ENCODE measurements around the gene JARID2. TPM values are rescaled to one million over a fixed set of nuclear protein-coding genes. Genes with fewer than 3 reads are reported as not detected.

Gene JARID2
- total RNA-seq, 1 experiment from 2014 or later: 23.6 TPM

DNA sequence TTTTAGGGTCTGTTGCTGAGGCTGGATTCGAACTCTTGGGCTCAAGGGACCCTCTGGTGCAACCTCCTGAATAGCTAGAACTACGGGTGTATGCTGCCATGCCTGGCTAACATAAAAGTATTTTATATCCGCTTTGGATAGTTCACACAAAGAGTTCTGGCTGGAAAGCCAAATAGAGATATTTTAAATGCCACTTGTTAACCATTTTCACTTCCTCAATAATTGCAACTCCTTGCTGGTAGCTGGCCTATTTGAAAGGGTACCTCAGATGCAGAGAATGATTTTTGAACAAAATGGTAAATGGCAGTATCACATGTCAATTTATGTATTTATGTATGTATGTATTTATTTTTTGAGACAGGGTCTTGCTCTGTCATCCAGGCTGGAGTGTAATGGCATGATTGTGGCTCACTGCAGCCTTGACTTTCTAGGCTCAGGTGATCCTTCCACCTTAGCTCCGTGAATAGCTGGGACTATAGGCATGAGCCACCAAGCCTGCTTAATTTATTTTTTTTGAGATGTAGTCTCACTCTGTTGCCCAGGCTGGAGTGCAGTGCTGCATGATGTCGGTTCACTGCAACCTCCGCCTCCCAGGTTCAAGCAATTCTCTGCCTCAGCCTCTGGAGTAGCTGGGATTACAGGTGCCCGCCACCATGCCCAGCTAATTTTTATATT, 12.9 kb upstream of the JARID2 start:
- no peaks in the 10 kb centered on the region for H3K9me3 ChIP-seq (ENCODE audit: control insufficient read depth in 1 of 2, insufficient read depth in 1 of 2, low read depth in 1 of 2, low read length in 2 of 2)
- H3K27ac ChIP-seq (ENCODE audit: low read depth, low read length): no peak overlapping the region
- no peak overlapping the region for H3K4me2 ChIP-seq (ENCODE audit: low read length)
- ChIA-PET RAD21 (ENCODE audit: low non-redundant PET in 1 of 2, low total read pairs in 2 of 2, uncharacterized antibody in 2 of 2, unreplicated experiment in 2 of 2) (no interaction called here), CTCF (no interaction called here), POLR2A (interaction anchor here (0.7 kb wide), 1 partner anchor 72 kb away, joined by 3 read pairs; no protein-coding TSS in a partner anchor)
- no peaks in the 10 kb centered on the region for H3K36me3 ChIP-seq (ENCODE audit: control insufficient read depth in 1 of 2, insufficient read depth in 2 of 2, low read length in 2 of 2)
- H3K79me2 ChIP-seq (ENCODE audit: insufficient read depth, low read length): no peaks in the 10 kb centered on the region
- H4K20me1 ChIP-seq (ENCODE audit: insufficient read depth): no peaks in the 10 kb centered on the region
- TF ChIP-seq, protein P1, sequence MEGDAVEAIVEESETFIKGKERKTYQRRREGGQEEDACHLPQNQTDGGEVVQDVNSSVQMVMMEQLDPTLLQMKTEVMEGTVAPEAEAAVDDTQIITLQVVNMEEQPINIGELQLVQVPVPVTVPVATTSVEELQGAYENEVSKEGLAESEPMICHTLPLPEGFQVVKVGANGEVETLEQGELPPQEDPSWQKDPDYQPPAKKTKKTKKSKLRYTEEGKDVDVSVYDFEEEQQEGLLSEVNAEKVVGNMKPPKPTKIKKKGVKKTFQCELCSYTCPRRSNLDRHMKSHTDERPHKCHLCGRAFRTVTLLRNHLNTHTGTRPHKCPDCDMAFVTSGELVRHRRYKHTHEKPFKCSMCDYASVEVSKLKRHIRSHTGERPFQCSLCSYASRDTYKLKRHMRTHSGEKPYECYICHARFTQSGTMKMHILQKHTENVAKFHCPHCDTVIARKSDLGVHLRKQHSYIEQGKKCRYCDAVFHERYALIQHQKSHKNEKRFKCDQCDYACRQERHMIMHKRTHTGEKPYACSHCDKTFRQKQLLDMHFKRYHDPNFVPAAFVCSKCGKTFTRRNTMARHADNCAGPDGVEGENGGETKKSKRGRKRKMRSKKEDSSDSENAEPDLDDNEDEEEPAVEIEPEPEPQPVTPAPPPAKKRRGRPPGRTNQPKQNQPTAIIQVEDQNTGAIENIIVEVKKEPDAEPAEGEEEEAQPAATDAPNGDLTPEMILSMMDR (IDR thresholded peaks at IDR 0.05 in 2 of 3, conservative IDR thresholded peaks at IDR 0.05 in 1 of 3; ENCODE audit: borderline replicate concordance in 1 of 3, insufficient read depth in 1 of 3, low read depth in 2 of 3, low read length in 2 of 3): no peak
- TF ChIP-seq SP1 (IDR thresholded peaks at IDR 0.05; ENCODE audit: low read depth) (no peak), EZH2 (IDR thresholded peaks at IDR 0.05) (no peak), ELF1 (IDR thresholded peaks at IDR 0.05; ENCODE audit: borderline replicate concordance, low read depth) (no peak)
- DNase-seq (ENCODE audit: low read depth, low spot score): no peak
- no peak for ATAC-seq
- intact Hi-C loops (cut with micrococcal nuclease): no loop called here
- H3K4me1 ChIP-seq (ENCODE audit: control insufficient read depth in 1 of 2, insufficient read depth in 2 of 2, low read length in 2 of 2): peaks cover 3 to 12% of the 10 kb centered on the region in 2 experiments; a peak in 3 of 4 replicates
- H3K9me2 ChIP-seq (ENCODE audit: insufficient read depth): no peaks in the 10 kb centered on the region
- no peaks in the 10 kb centered on the region for H3K27me3 ChIP-seq (ENCODE audit: insufficient read depth, low read length)
- no TSS peak for BruUV-seq (replicated peaks)
- no peak overlapping the region for H3K9ac ChIP-seq (ENCODE audit: low read length)
- H3K4me3 ChIP-seq (replicated peaks in 1 of 2; ENCODE audit: low read depth in 1 of 2, low read length in 2 of 2): no peak overlapping the region
- H2AFZ ChIP-seq (ENCODE audit: low read depth, low read length, poor library complexity, severe bottlenecking): no peak overlapping the region

DNA sequence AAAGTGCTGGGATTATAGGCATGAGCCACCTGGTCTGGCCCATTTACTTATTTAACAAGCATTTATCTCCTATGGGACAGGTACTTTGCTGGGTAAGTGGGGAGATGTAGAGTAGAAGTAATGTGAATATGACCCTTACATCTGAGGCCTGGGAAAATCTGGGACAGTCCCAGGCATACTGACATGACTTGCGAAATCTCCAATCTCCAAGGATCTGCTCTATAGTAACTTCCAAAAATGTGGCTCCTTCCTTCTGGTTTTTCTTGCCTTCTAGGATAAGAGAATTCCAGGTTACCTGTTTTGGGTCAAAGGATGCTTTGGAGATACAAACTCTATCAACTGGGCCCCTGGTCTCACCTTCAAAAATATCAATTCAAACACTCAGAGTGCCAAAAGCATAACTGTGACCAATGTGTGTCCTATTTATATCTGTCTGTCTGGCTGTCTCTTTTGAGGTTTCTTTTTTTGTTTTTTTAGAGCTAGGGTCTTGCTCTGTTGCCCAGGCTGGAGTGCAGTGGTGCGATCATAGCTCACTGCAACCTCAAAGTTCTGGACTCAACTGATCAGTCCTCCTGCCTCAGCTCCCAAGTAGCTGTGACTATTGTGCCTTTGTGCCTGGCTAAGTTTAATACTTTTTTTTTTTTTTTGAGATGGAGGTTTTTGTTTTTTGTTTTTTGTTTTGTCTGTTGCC, 11.7 kb upstream of the JARID2 start:
- Histone ChIP-seq H3K9me2 (ENCODE audit: insufficient read depth) (no peaks in the 10 kb centered on the region), H3K27ac (ENCODE audit: low read depth, low read length) (no peak overlapping the region), H3K4me3 (replicated peaks in 1 of 2; ENCODE audit: low read depth in 1 of 2, low read length in 2 of 2) (no peak overlapping the region), H3K27me3 (ENCODE audit: insufficient read depth, low read length) (no peaks in the 10 kb centered on the region), H3K9me3 (ENCODE audit: control insufficient read depth in 1 of 2, insufficient read depth in 1 of 2, low read depth in 1 of 2, low read length in 2 of 2) (no peaks in the 10 kb centered on the region), H3K9ac (ENCODE audit: low read length) (no peak overlapping the region), H3K36me3 (ENCODE audit: control insufficient read depth in 1 of 2, insufficient read depth in 2 of 2, low read length in 2 of 2) (no peaks in the 10 kb centered on the region), H3K79me2 (ENCODE audit: insufficient read depth, low read length) (no peaks in the 10 kb centered on the region), H4K20me1 (ENCODE audit: insufficient read depth) (no peaks in the 10 kb centered on the region), H2AFZ (ENCODE audit: low read depth, low read length, poor library complexity, severe bottlenecking) (no peak overlapping the region), H3K4me2 (ENCODE audit: low read length) (no peak overlapping the region), H3K4me1 (ENCODE audit: control insufficient read depth in 1 of 2, insufficient read depth in 2 of 2, low read length in 2 of 2) (no peaks in the 10 kb centered on the region)
- intact Hi-C loops (cut with micrococcal nuclease): no loop called here
- ChIA-PET CTCF (no interaction called here), POLR2A (interaction anchor here (0.7 kb wide), 1 partner anchor 18 kb away, joined by 4 read pairs; no protein-coding TSS in a partner anchor), RAD21 (ENCODE audit: low non-redundant PET in 1 of 2, low total read pairs in 2 of 2, uncharacterized antibody in 2 of 2, unreplicated experiment in 2 of 2) (no interaction called here)
- DNase-seq (ENCODE audit: low read depth, low spot score): no peak
- no peak for ATAC-seq
- no TSS peak for BruUV-seq (replicated peaks)
- TF ChIP-seq, protein P2, sequence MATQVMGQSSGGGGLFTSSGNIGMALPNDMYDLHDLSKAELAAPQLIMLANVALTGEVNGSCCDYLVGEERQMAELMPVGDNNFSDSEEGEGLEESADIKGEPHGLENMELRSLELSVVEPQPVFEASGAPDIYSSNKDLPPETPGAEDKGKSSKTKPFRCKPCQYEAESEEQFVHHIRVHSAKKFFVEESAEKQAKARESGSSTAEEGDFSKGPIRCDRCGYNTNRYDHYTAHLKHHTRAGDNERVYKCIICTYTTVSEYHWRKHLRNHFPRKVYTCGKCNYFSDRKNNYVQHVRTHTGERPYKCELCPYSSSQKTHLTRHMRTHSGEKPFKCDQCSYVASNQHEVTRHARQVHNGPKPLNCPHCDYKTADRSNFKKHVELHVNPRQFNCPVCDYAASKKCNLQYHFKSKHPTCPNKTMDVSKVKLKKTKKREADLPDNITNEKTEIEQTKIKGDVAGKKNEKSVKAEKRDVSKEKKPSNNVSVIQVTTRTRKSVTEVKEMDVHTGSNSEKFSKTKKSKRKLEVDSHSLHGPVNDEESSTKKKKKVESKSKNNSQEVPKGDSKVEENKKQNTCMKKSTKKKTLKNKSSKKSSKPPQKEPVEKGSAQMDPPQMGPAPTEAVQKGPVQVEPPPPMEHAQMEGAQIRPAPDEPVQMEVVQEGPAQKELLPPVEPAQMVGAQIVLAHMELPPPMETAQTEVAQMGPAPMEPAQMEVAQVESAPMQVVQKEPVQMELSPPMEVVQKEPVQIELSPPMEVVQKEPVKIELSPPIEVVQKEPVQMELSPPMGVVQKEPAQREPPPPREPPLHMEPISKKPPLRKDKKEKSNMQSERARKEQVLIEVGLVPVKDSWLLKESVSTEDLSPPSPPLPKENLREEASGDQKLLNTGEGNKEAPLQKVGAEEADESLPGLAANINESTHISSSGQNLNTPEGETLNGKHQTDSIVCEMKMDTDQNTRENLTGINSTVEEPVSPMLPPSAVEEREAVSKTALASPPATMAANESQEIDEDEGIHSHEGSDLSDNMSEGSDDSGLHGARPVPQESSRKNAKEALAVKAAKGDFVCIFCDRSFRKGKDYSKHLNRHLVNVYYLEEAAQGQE (IDR thresholded peaks at IDR 0.05; ENCODE audit: low read depth): no peak
- TF ChIP-seq YY1 (IDR thresholded peaks at IDR 0.05; ENCODE audit: extremely low read depth, insufficient replicate concordance, low read depth, low read length) (no peak), EZH2phosphoT487 (IDR thresholded peaks at IDR 0.05; ENCODE audit: borderline replicate concordance) (no peak), RAD21 (IDR thresholded peaks at IDR 0.05; ENCODE audit: low read depth) (no peak)
- TF ChIP-seq, protein P3, sequence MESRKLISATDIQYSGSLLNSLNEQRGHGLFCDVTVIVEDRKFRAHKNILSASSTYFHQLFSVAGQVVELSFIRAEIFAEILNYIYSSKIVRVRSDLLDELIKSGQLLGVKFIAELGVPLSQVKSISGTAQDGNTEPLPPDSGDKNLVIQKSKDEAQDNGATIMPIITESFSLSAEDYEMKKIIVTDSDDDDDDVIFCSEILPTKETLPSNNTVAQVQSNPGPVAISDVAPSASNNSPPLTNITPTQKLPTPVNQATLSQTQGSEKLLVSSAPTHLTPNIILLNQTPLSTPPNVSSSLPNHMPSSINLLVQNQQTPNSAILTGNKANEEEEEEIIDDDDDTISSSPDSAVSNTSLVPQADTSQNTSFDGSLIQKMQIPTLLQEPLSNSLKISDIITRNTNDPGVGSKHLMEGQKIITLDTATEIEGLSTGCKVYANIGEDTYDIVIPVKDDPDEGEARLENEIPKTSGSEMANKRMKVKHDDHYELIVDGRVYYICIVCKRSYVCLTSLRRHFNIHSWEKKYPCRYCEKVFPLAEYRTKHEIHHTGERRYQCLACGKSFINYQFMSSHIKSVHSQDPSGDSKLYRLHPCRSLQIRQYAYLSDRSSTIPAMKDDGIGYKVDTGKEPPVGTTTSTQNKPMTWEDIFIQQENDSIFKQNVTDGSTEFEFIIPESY (IDR thresholded peaks at IDR 0.05; ENCODE audit: extremely low read depth, insufficient replicate concordance, low read length): no peak
